GM12891 (cell line): Measurements from ENCODE around the gene SPDYA.

Source experiments
- POLR2A ChIP-seq: IDR thresholded peaks from 2 replicates; pipeline ENCODE4 v1.6.1; 2011; ENCODE audit warnings: low read depth, low read length, control low read depth
- POLR2AphosphoS5 ChIP-seq: IDR thresholded peaks from 2 replicates; pipeline ENCODE4 v1.6.1; 2011; ENCODE audit warnings: low read depth, low read length, control low read depth

DNA sequence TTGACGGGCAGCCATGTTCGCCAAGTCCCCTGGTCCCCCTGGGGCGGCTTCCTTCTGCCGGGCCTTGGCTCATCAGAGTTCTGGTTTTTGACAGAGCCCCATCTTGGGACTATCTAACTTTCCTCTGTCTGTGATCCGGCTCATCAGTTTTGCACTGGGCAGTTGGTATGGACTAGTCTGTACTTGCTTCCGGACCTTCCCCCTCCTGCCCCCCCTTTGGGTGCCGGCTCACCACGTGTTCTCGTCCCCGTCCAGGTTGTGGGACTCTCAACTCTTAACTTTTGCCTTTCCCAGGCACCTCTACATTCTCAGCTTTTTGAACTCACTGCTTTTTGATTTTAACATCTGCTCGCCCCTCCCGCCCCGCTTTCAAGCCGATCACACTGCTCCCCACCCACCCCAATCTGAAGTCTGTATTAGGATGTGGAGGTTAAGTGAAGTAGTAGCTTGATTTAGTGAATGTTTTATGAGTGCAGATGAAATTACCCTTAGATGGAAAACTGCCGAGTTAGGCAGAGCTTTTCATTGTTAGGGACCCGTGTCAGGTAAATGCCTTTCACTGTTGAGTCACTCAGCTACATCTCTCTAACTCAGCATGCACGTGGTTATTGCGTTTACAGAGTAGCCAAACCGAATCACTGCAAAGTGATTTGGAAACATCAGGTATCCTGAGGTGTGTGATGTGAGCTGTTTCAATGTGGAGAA lies 84.7 kb downstream of the SPDYA start:
- TF ChIP-seq POLR2AphosphoS5: no peak
- no peak for TF ChIP-seq POLR2A
